SHP77 treated with DMSO at 0.1 percent for 48 hours (cell line): ENCODE results near the gene RFNG.

ENCODE experiments used
- DNase-seq: peaks from one replicate; lab custom pipeline; 2025; lab: John Stamatoyannopoulos, UW

RFNG gene

DNA sequence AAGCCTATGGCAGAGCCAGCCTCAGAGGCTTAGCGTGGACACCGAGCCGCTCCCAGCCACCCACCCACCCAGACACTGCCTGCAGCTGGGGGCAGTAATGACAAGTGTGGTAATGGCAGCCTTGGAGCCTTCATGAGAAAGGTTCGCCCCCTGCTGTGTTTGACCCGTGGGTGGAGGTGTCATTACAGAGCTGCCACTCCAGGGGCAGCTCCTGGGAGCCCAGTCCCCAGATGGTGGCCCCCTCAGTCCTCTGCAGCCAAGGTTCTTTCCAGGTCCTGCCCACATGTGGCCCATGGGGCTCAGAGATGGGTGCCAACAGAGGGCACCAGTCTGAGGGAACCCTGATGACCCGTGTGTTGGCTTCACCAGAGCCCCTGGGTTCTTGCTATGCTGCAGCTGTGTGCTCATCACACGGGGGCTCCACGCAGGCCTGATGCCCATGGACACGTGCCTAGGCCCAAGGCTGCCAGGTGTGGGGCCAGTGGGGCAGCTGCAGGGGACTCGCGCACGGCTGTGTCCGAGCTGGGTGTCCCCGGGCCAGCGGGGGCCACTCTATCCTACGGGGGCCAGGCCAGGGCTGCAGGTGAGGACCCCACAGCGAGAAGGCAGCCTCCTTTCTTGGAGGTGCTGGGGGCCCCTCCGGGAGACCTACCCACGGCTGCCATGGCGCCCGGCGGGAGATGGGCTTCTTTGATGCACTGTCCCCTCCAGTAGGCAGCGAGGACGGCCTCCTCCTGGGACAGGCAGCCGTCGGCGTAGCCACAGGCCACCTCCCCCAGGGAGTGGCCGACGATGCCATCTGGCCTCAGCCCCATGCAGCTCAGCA is 38.3 kb upstream of the RFNG start:
- DNase-seq = no peak

GRCh38 chr17:82088838-82089722 is 37.5 kb upstream of the RFNG start:
- DNase-seq = no peak

GRCh38 chr17:82087961-82088837 is 36.6 kb upstream of the RFNG start:
- no peak for DNase-seq

DNA sequence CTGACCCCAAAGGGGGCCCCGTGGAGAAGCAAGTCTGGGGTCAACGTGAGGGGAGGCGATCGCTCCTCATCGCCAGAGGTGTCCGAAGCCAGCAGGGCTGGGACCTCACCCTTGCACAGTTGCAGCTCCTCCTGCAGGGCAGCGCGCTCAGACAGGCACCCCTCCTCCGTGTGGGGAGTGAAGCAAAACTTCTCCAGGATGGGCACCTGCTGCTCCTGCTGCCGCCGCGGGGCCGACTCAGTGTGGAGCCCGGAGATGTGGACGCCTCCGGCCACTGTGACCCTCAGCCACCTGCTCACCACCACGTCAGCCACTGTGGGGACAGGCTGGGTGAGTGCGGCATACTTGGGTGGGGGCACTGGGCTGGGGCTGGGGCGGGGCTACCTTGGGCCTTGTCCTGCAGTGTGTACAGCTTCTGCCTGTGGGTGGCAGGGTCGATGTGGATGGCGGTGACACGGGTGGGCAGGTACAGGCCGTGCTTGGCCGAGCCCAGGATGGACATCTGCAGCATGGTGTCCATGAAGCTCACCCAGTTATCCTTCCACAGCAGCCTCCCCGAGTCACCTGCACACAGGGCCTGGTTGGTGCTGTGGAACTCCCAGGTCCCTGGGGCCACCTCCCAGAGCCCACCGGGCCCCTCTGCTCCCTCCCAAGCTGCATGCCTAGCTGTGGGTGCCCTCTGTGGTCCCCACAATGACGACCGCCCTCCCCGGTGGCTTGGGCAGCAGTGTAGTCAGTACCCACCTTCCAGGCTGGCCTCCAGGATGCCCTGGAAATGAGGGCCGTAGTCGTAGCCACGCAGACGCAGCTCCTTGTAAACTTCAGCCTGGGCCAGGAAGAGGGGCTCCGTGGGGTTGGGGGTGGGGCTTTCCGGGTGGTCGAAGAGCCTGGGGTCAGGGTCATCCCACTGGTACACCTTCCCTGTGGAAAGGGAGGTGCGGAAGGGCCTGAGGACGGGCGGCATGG is 35.6 kb upstream of the RFNG start:
- DNase-seq = no peak

- no peak for DNase-seq
Observed at GRCh38 chr17:82085931-82086764, 34.5 kb upstream of the RFNG start.

DNA sequence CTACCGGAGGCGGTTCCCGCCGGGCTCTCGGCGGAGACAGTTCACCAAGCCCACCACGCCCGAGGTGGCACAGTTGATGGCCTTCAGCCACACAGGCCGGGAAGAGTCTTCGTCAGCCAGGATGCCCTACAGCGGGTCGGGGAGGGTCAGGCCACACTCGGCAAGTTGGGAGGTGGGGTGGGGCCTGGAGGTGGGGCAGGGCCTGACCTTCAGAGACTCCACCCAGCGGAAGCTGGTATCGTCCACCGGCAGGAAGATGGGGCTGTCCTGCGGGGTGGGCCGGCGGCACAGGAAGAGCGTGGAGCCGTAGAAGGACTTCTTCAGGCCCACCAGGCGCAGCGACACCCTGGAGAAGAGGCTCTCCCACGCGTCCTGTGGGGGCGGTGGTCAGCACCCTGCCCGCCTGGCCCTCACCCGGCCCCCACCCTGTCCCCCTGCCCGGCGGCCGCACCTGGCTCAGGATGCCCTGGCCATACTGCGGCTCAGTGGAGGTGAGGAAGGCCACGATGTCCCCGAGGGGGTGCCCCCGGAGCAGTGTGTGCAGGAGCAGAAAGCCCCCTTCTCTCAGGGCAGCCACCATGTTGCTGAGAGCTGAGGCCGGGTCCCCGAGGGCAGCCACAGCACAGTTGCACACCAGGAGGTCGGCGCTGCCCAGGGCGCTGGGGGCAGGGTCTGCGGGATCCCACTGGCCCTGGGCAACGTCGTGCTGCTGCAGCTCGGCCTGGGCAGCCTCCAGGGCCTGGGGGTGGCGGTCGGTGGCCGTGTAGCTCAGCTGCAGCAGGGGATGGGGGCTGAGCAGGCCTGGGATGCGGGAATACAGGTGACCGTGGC is 33.6 kb upstream of the RFNG start:
- no peak for DNase-seq

- no peak for DNase-seq
Observed at GRCh38 chr17:82084373-82085030, 32.9 kb upstream of the RFNG start.

GRCh38 chr17:82083533-82084359 is 32.1 kb upstream of the RFNG start:
- DNase-seq = no peak

DNA sequence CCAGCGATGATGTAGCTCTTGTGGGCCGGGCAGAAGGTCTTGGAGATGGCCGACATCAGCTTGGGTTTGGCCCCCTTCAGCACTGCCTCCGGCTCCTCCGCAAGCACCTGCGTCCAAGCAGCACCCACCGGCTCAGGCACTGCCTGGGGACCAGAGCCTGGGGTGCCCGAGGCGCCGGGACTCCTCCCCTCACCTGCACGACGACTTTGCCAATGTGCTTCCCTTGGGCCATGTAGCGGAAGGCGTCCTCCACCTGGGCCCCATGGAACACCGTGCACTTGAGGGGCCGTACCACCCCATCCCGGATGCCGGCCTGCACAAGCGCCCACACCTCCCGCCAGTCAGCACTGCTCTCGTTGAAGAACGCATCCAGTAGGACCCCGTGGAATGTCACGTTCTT is 31.4 kb upstream of the RFNG start:
- DNase-seq = no peak

DNA sequence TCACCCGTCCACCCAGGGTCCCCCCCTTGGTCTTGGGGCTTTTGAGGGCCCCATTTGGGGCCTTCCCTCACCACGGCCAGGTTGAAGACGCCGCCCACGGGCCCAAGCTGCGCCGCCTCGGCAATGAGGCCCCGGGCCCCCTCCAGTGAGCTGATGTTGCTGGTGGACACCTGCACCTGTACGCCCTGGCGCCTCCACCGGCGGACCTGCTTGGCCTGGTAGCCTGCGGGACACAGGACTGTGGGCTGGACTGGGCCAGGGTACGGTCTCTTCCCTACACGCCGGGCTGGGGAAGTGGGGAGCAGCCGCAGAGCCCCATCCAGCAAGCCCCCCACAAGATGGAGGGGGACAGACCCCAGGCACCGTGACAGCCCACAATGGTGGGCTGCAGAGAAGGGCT is 30.8 kb upstream of the RFNG start:
- DNase-seq = no peak

- DNase-seq = no peak
Observed at GRCh38 chr17:82081966-82082365, 30.4 kb upstream of the RFNG start.

GRCh38 chr17:82081546-82081945 is 29.9 kb upstream of the RFNG start:
- DNase-seq = no peak

DNA sequence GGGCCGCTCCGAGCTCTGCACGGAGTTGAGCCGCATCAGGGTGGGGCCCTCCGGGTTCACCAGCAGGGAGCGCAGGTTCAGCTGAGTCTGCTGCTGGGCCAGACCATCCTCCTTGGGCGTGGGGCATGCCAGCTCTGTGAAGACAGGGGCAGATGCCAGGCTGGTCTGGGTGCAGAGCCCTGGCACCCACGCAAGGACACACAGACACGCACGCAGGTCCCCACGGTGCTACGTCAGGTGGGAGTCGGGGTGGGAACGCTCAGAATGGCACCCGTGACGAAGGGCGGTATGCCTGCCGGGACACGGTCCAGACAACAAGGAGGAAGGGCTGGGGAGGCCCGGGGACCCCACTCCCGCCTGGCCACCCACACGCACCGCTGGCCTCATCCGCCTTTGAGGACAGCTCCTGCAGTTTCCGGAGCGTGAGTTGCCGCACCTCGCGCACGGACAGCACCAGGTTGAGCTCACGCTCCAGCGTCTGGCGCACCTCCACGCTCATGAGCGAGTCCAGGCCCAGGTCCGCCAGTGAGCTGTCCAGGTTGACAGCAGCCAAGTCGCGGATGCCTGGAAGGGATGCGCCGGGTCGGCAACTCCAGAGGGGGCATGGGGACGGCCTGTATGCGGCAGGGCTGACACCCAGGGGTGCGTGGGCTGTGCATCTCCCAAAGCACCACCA is 29.3 kb upstream of the RFNG start:
- no peak for DNase-seq

GRCh38 chr17:82080048-82080788 is 28.6 kb upstream of the RFNG start:
- DNase-seq = no peak

DNA sequence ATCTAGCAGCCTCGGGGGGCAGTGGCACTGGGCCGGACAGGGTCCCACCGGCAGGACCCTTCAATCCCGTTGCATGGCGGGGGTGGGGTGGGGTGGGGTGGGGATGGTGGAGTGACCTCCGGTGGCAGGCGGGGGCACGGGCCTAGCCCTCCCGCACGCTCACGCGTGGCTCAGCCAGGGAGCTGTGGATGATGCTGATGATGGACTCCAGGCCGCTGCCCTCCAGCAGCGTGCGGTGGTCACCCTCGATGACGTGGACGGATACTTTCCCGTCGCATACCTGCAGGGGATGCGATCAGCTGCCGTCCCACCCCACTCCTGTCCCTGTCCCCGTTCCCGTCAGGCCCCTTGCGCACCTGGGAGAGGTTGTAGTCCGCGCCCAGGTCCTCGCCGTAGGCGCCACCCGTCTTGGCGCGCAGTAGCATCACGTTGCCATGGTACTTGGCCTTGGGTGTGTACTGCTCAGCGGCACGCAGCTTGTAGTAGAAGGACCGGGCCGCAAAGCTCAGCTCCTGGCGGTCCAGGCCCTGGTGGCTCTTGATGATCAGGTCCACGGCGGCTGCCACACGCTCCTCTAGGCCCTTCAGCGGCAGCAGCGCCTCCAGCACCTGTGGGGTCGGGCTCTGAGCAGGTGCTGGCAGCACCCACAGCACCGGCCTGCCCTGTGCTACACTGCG is 27.5 kb upstream of the RFNG start:
- DNase-seq = no peak

DNA sequence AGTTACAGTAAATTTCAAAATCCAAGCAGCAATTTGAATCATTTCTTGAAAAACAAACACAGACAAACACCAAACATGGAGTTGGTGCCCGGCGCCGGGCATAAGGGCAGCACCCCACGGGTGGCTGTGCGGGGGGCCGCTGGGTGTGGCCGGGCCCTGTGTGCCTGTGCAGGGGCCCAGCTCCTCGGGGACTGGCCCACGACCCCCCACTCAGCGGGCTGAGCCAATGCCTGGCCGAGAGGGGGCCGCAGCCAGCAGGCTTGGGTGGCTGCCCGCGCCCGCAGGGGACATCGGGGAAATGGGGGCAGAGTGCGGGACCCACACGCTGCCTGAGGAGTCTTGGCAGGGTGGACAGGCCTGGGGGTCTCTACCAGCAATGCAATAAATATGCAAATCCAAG is 26.8 kb upstream of the RFNG start:
- DNase-seq = no peak
